GM19099 (cell line): ENCODE measurements around the gene CLEC4F.

Experiments used
- POLR2A ChIP-seq: IDR thresholded peaks from 3 replicates; pipeline ENCODE4 v1.6.1; 2011; ENCODE audit warnings: low read depth; ENCODE audit not compliant: insufficient read length; ENCODE audit errors: extremely low read depth

CLEC4F gene

GRCh38 chr2:70832386-70832785 lies 12.0 kb upstream of the CLEC4F start:
- no peak for TF ChIP-seq POLR2A

GRCh38 chr2:70831861-70832260 lies 11.5 kb upstream of the CLEC4F start:
- TF ChIP-seq POLR2A, result no peak

GRCh38 chr2:70830366-70830765 lies 10.0 kb upstream of the CLEC4F start:
- TF ChIP-seq POLR2A, result no peak

- no peak for TF ChIP-seq POLR2A
These were observed 9.5 kb upstream of the CLEC4F start for GRCh38 chr2:70829916-70830315.

- no peak for TF ChIP-seq POLR2A
These were observed 8.8 kb upstream of the CLEC4F start for GRCh38 chr2:70828914-70829824.

GRCh38 chr2:70828115-70828514 lies 7.7 kb upstream of the CLEC4F start:
- TF ChIP-seq POLR2A, result no peak

GRCh38 chr2:70827388-70827787 lies 7.0 kb upstream of the CLEC4F start:
- TF ChIP-seq POLR2A, result no peak

- no peak for TF ChIP-seq POLR2A
These were observed 6.4 kb upstream of the CLEC4F start for GRCh38 chr2:70826696-70827350.

- no peak for TF ChIP-seq POLR2A
These were observed 2.9 kb upstream of the CLEC4F start for GRCh38 chr2:70823249-70823648.

- no peak for TF ChIP-seq POLR2A
These were observed 2.4 kb upstream of the CLEC4F start for GRCh38 chr2:70822843-70823242.

GRCh38 chr2:70817284-70817954 lies 3.0 kb downstream of the CLEC4F start:
- no peak for TF ChIP-seq POLR2A

GRCh38 chr2:70816726-70817125 lies 3.7 kb downstream of the CLEC4F start:
- no peak for TF ChIP-seq POLR2A

GRCh38 chr2:70808983-70809958 lies 11.1 kb downstream of the CLEC4F start:
- TF ChIP-seq POLR2A, result no peak

GRCh38 chr2:70807828-70808118 lies 12.6 kb downstream of the CLEC4F start:
- TF ChIP-seq POLR2A, result no peak
